Thyroid gland (tissue), 4 donors: ENCODE data around the gene CAPN5. TPM values are rescaled to one million over a fixed set of nuclear protein-coding genes. Genes with fewer than 3 reads are reported as not detected.

Experiments
- DNase-seq, 2 donors: peaks; one replicate each; pipeline ENCODE4 v3.0.0-alpha.2; 2019
- H3K27ac ChIP-seq, 3 donors: fragments of 200-600 bp; sonication (generic); 1 replicate in 2 of 3; 2 replicates in 1 of 3; pipeline ENCODE4 v1.5.1; 2016 to 2019; ENCODE audit warnings: mild to moderate bottlenecking in 1 of 3, moderate library complexity in 1 of 3
- H3K27me3 ChIP-seq: fragments of 200-600 bp; sonication (generic); one replicate; pipeline ENCODE4 v1.5.1; 2019
- H3K36me3 ChIP-seq, 2 donors: fragments of 200-600 bp; sonication (generic); one replicate each; pipeline ENCODE4 v1.5.1; 2016 to 2019
- H3K4me1 ChIP-seq, 2 donors: fragments of 200-600 bp; sonication (generic); one replicate each; pipeline ENCODE4 v1.5.1; 2017 to 2019
- H3K4me3 ChIP-seq, 3 donors: fragments of 200-600 bp; sonication (generic); replicated peaks in 1 of 3; 1 replicate in 2 of 3; 2 replicates in 1 of 3; pipeline ENCODE4 v1.5.1; 2016; ENCODE audit warnings: mild to moderate bottlenecking in 1 of 3
- H3K9me3 ChIP-seq: fragments of 200-600 bp; sonication (generic); one replicate; pipeline ENCODE4 v1.5.1; 2017
- CTCF ChIP-seq, 6 experiments: fragments of 200-600 bp in 3 of 6; fragments of 450-650 bp in 3 of 6; sonication (generic) in 3 of 6; IDR thresholded peaks; one replicate each; pipeline ENCODE4 v1.5.1; 2016 to 2019; ENCODE audit warnings: antibody characterized with exemption in 6 of 6, mild to moderate bottlenecking in 2 of 6, inconsistent platforms in 1 of 6, moderate library complexity in 1 of 6
- POLR2A ChIP-seq, 2 donors: fragments of 450-650 bp; IDR thresholded peaks; one replicate each; pipeline ENCODE4 v1.6.1; 2017; ENCODE audit warnings: antibody characterized with exemption in 2 of 2, mild to moderate bottlenecking in 2 of 2, moderate library complexity in 1 of 2
- WGBS, 2 donors: methylation state at CpG; one replicate each; pipeline ENCODE4 v1.1.5; 2017; 5-methylcytosine and 5-hydroxymethylcytosine counted together
- intact Hi-C: fragments of 100-400 bp; cut with DNase I; formaldehyde crosslinking; loops from one replicate; pipeline ENCODE4 v1.15.1; 2023
- total RNA-seq, 4 donors: library from RNA; depleted of rRNA; stranded (reverse); fragments of >200 nt; gene quantifications; one replicate each; pipeline ENCODE4 v1.2.3, GENCODE V29; 2016

The CAPN5 gene
- total RNA-seq, 4 donors from 2014 or later, result 3.0 to 5.6 (median 4.1) TPM

- intact Hi-C loops, result no loop called here
- Histone ChIP-seq H3K27me3 (no peaks in the 10 kb centered on the region), H3K27ac (no peak overlapping the region), H3K9me3 (no peaks in the 10 kb centered on the region), H3K4me3 (no peak overlapping the region), H3K36me3 (no peaks in the 10 kb centered on the region), H3K4me1 (no peaks in the 10 kb centered on the region)
- WGBS, 2 donors, result 87 to 88% methylated on average over 7 to 8 of the region's 8 CpGs
- TF ChIP-seq CTCF (IDR thresholded peaks at IDR 0.05) (no peak), POLR2A (IDR thresholded peaks at IDR 0.05) (no peak)
- no peak for DNase-seq
These were observed 101.0 kb downstream of the CAPN5 start for GRCh38 chr11:77167791-77168190.

DNA sequence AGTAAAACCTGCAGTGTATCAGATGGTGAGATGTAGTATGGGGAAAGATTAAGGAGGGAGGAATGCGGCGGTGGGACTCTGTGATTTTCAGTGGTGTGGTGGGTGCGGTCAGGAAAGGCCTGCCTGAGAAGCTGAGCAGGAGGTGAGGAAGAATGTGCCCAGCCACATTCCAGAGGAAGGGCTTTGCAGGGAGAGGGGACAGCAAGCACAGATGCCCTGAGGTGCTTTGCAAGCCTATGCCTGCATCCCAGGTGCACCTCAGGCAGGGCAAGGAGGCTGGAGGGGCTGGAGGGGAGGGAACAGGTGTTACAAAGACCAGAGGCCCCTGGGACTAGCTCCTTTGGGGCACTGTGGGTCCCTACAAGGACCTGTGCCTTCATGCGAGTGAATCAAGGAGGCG is 103.3 kb downstream of the CAPN5 start:
- H3K36me3 ChIP-seq, result no peaks in the 10 kb centered on the region
- H3K4me1 ChIP-seq, result no peaks in the 10 kb centered on the region
- 88 to 94% methylated on average over 5 of the region's 5 CpGs for WGBS, 2 donors
- no peaks in the 10 kb centered on the region for H3K9me3 ChIP-seq
- intact Hi-C loops, result no loop called here
- no peak overlapping the region for H3K27ac ChIP-seq
- H3K4me3 ChIP-seq, result no peak overlapping the region
- DNase-seq, result no peak
- TF ChIP-seq POLR2A (IDR thresholded peaks at IDR 0.05) (no peak), CTCF (IDR thresholded peaks at IDR 0.05) (no peak)
- no peaks in the 10 kb centered on the region for H3K27me3 ChIP-seq

GRCh38 chr11:77171254-77171653 is 104.5 kb downstream of the CAPN5 start:
- TF ChIP-seq CTCF (IDR thresholded peaks at IDR 0.05) (no peak), POLR2A (IDR thresholded peaks at IDR 0.05) (no peak)

DNA sequence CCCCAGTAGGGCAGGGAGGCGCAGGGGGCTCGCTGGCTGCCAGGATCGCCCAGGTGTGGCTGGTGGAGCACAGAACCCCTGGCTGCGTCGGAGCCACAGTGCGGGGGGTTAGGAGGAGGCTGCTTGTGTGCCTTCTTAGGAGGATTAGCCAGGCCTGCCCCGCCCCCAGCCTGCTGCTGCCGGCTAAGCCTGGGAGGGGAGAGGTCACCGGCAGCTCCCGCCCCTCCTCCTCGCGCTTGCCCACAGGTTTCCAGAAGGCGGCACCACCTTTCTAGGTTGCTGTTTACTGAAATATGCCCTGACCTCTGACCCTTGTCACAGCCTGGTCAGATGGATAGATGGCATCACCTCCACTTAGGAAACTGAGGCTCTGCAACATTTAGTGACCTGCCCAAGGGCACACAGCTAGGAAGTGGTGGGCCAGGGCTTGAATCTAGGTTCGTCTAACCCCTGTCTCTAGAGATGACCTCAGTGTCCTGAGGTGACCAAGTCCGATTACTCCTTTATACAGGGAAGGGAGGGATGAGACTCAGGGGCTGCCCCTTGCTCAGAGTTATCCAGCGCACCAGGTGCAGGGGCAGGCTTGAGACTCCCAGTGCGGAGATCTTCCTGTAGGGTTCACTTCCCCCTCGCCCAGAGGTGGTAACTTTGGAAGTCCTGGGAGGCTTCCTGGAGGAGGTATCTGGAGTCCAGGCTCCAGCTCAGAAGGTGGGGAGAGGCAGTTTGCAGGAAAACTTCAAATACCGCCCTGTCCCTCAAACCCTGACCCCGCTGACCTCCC is 105.3 kb downstream of the CAPN5 start:
- Histone ChIP-seq H3K27me3 (no peaks in the 10 kb centered on the region), H3K9me3 (no peaks in the 10 kb centered on the region), H3K4me1 (no peaks in the 10 kb centered on the region), H3K27ac (no peak overlapping the region), H3K4me3 (no peak overlapping the region), H3K36me3 (no peaks in the 10 kb centered on the region)
- no peak for TF ChIP-seq CTCF (IDR thresholded peaks at IDR 0.05)
- no peak for TF ChIP-seq POLR2A (IDR thresholded peaks at IDR 0.05)
- intact Hi-C loops, result no loop called here
- WGBS, 2 donors, result 70 to 80% methylated on average over 16 to 20 of the region's 20 CpGs
- DNase-seq, result no peak

More at GRCh38 chr11:77171254-77171653, 104.5 kb downstream of the CAPN5 start:
- intact Hi-C loops, result no loop called here
- no peak overlapping the region for H3K4me3 ChIP-seq
- H3K9me3 ChIP-seq, result no peaks in the 10 kb centered on the region
- H3K36me3 ChIP-seq, result no peaks in the 10 kb centered on the region
- H3K27me3 ChIP-seq, result no peaks in the 10 kb centered on the region
- no peak overlapping the region for H3K27ac ChIP-seq
- WGBS, 2 donors, result 96% methylated on average over 8 of the region's 8 CpGs
- H3K4me1 ChIP-seq, result no peaks in the 10 kb centered on the region
- no peak for DNase-seq

DNA sequence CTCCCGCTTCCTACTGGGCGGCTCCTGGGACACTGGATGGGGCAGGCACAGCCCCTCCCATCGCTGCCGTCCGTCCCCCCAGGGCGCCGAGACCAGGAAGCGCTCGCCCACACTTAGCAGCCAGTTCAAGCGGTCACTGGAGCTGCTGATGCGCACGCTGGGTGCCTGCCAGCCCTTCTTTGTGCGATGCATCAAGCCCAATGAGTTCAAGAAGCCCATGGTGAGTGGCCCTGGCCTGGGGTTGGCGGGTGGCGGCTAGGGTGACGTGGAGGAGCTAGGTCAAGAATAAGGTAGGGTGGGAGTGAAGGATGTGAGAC is 105.9 kb downstream of the CAPN5 start:
- 52 to 60% methylated on average over 12 of the region's 16 CpGs for WGBS, 2 donors
- no peaks in the 10 kb centered on the region for H3K36me3 ChIP-seq

More for the DNA sequence above, 105.9 kb downstream of the CAPN5 start:
- no peaks in the 10 kb centered on the region for H3K9me3 ChIP-seq
- peak in 1 of 2 donors; percentile 24 for DNase-seq
- no peak overlapping the region for H3K4me3 ChIP-seq
- H3K27ac ChIP-seq, result no peak overlapping the region
- no peak for TF ChIP-seq CTCF (IDR thresholded peaks at IDR 0.05)
- TF ChIP-seq POLR2A (IDR thresholded peaks at IDR 0.05), result no peak
- H3K27me3 ChIP-seq, result no peaks in the 10 kb centered on the region
- no peaks in the 10 kb centered on the region for H3K4me1 ChIP-seq
- intact Hi-C loops, result no loop called here
